Measurements from ENCODE around the gene GCSAM.

The GCSAM gene

GRCh38 chr3:112129925-112130637, 3.0 kb downstream of the GCSAM start:
- no peak for DNase-seq (ENCODE audit: low read depth)

- DNase-seq (ENCODE audit: low read depth): peak; percentile 27
Observed at GRCh38 chr3:112128843-112129727, 4.0 kb downstream of the GCSAM start.

- DNase-seq (ENCODE audit: low read depth): no peak
Observed at GRCh38 chr3:112127522-112128494, 5.2 kb downstream of the GCSAM start.

GRCh38 chr3:112126511-112126911, 6.5 kb downstream of the GCSAM start:
- no peak for DNase-seq (ENCODE audit: low read depth)

GRCh38 chr3:112124907-112125607, 8.0 kb downstream of the GCSAM start:
- DNase-seq (ENCODE audit: low read depth): no peak

- no peak for DNase-seq (ENCODE audit: low read depth)
Observed at GRCh38 chr3:112123548-112123947, 9.5 kb downstream of the GCSAM start.

GRCh38 chr3:112122870-112123269, 10.2 kb downstream of the GCSAM start:
- DNase-seq (ENCODE audit: low read depth): no peak

GRCh38 chr3:112121577-112122547, 11.2 kb downstream of the GCSAM start:
- DNase-seq (ENCODE audit: low read depth): no peak

- no peak for DNase-seq (ENCODE audit: low read depth)
Observed at GRCh38 chr3:112119962-112120836, 12.8 kb downstream of the GCSAM start.

- DNase-seq (ENCODE audit: low read depth): no peak
Observed at GRCh38 chr3:112117841-112118571, 15.0 kb downstream of the GCSAM start.

GRCh38 chr3:112117415-112117814, 15.6 kb downstream of the GCSAM start:
- no peak for DNase-seq (ENCODE audit: low read depth)

GRCh38 chr3:112116748-112117186, 16.3 kb downstream of the GCSAM start:
- no peak for DNase-seq (ENCODE audit: low read depth)

- no peak for DNase-seq (ENCODE audit: low read depth)
Observed at GRCh38 chr3:112115806-112116383, 17.2 kb downstream of the GCSAM start.

- no peak for DNase-seq (ENCODE audit: low read depth)
Observed at GRCh38 chr3:112115161-112115739, 17.8 kb downstream of the GCSAM start.

- no peak for DNase-seq (ENCODE audit: low read depth)
Observed at GRCh38 chr3:112114576-112115160, 18.4 kb downstream of the GCSAM start.

- peak; percentile 33 for DNase-seq (ENCODE audit: low read depth)
Observed at GRCh38 chr3:112111785-112112402, 21.2 kb downstream of the GCSAM start.

- DNase-seq (ENCODE audit: low read depth): no peak
Observed at GRCh38 chr3:112109322-112109721, 23.7 kb downstream of the GCSAM start.
